Endothelial cell of umbilical vein (primary cell): ENCODE measurements around the gene ENG.
A peak's percentile ranks its signal among the peaks of the same experiment; 100 is the strongest.

Experiments used
- CTCF ChIP-seq, 2 donors: IDR thresholded peaks; 1 replicate in 1 of 2; 2 replicates in 1 of 2; pipeline ENCODE4 v1.5.1; 2011; ENCODE audit warnings: low read length in 2 of 2, mild to moderate bottlenecking in 2 of 2, moderate library complexity in 2 of 2, control low read depth in 1 of 2, inconsistent platforms in 1 of 2, low read depth in 1 of 2; ENCODE audit not compliant: insufficient read depth in 1 of 2; ENCODE audit errors: extremely low read depth in 1 of 2
- EZH2 ChIP-seq: IDR thresholded peaks from 2 replicates; pipeline ENCODE4 v1.6.1; 2012; ENCODE audit warnings: borderline replicate concordance, low read depth, mild to moderate bottlenecking, moderate library complexity, low read length, inconsistent platforms; ENCODE audit not compliant: severe bottlenecking
- GATA2 ChIP-seq: IDR thresholded peaks from 2 replicates; pipeline ENCODE4 v1.7.0; 2011; ENCODE audit warnings: low read depth, mild to moderate bottlenecking, moderate library complexity, mixed read lengths, low read length; ENCODE audit not compliant: insufficient read length, insufficient read depth
- JUN ChIP-seq: IDR thresholded peaks from 2 replicates; pipeline ENCODE4 v1.6.1; 2011; ENCODE audit warnings: borderline replicate concordance, low read depth; ENCODE audit not compliant: insufficient read length, insufficient read depth
- POLR2A ChIP-seq: IDR thresholded peaks from 2 replicates; pipeline ENCODE4 v1.6.1; 2012; ENCODE audit warnings: low read depth, mild to moderate bottlenecking, control low read depth, low read length
- POLR2AphosphoS5 ChIP-seq: IDR thresholded peaks from 2 replicates; pipeline ENCODE4 v1.6.1; 2012; ENCODE audit warnings: low read depth, mild to moderate bottlenecking, control low read depth, low read length, moderate library complexity; ENCODE audit not compliant: insufficient read depth

- no peak for TF ChIP-seq CTCF (IDR thresholded peaks at IDR 0.05; ENCODE audit: extremely low read depth in 1 of 2, insufficient read depth in 1 of 2, low read depth in 1 of 2, low read length in 2 of 2)
- no peak for TF ChIP-seq GATA2
- peak; percentile 5 for TF ChIP-seq POLR2A
- no peak for TF ChIP-seq EZH2
- TF ChIP-seq JUN, result no peak
- TF ChIP-seq POLR2AphosphoS5, result no peak
Measured at GRCh38 chr9:127841087-127841835, 13.2 kb downstream of the ENG start.
